Astrocyte of the cerebellum (primary cell): ENCODE data around the gene CACNA2D1.

Experiments used
- DNase-seq: peaks from one replicate; pipeline ENCODE4 v3.0.0-alpha.2; 2011; ENCODE audit warnings: low read depth
- H3K4me3 ChIP-seq: 2 replicates; pipeline ENCODE4 v1.5.1; 2011; ENCODE audit warnings: mild to moderate bottlenecking, low read depth, low read length, moderate library complexity
- CTCF ChIP-seq: IDR thresholded peaks from 2 replicates; pipeline ENCODE4 v1.5.1; 2012; ENCODE audit warnings: low read length, low read depth, moderate library complexity, mild to moderate bottlenecking; ENCODE audit errors: missing control alignments
- in situ Hi-C: cut with HindIII; loops from 2 replicates; pipeline ENCODE4 v1.10.0; 2017; ENCODE audit warnings: low sequenced_read_pairs

Gene CACNA2D1

GRCh38 chr7:81925530-81925929 is 518.0 kb downstream of the CACNA2D1 start:
- in situ Hi-C loops, result no loop called here
- DNase-seq, result no peak
- no peak for TF ChIP-seq CTCF
- no peak overlapping the region for H3K4me3 ChIP-seq

- TF ChIP-seq CTCF, result no peak
- in situ Hi-C loops, result no loop called here
- DNase-seq, result no peak
- no peak overlapping the region for H3K4me3 ChIP-seq
Measured at GRCh38 chr7:81924494-81924893, 519.1 kb downstream of the CACNA2D1 start.

- no peak for TF ChIP-seq CTCF
- DNase-seq, result no peak
- in situ Hi-C loops, result no loop called here
- H3K4me3 ChIP-seq, result no peak overlapping the region
Measured at GRCh38 chr7:81919494-81919893, 524.1 kb downstream of the CACNA2D1 start.

GRCh38 chr7:81908220-81908619 is 535.4 kb downstream of the CACNA2D1 start:
- in situ Hi-C loops, result no loop called here
- no peak for TF ChIP-seq CTCF
- H3K4me3 ChIP-seq, result no peak overlapping the region
- DNase-seq, result no peak

GRCh38 chr7:81903115-81903514 is 540.5 kb downstream of the CACNA2D1 start:
- TF ChIP-seq CTCF, result no peak
- in situ Hi-C loops, result no loop called here

GRCh38 chr7:81902536-81902935 is 541.0 kb downstream of the CACNA2D1 start:
- in situ Hi-C loops, result no loop called here
- DNase-seq, result no peak
- no peak overlapping the region for H3K4me3 ChIP-seq
- no peak for TF ChIP-seq CTCF

More at GRCh38 chr7:81903115-81903514, 540.5 kb downstream of the CACNA2D1 start:
- DNase-seq, result no peak
- no peak overlapping the region for H3K4me3 ChIP-seq
